Endodermal cell (in vitro differentiated cells): Measurements from ENCODE around the gene PARP1. TPM values are rescaled to one million over a fixed set of nuclear protein-coding genes. Genes with fewer than 3 reads are reported as not detected.
A peak's percentile ranks its signal among the peaks of the same experiment; 100 is the strongest.
"Not testable (repeated sequence)": the region's sequence is repeated elsewhere in the genome, so short reads cannot be mapped to it uniquely, and the experiment has no call there.

Experiments used
- DNase-seq: peaks from one replicate; pipeline ENCODE4 v3.0.0-alpha.2; 2017
- H3K27ac ChIP-seq: 2 replicates; pipeline ENCODE4 v1.5.1; 2013; ENCODE audit warnings: mild to moderate bottlenecking, low read depth, low read length, moderate library complexity
- H3K27me3 ChIP-seq: 2 replicates; pipeline ENCODE4 v1.6.1; 2013; ENCODE audit warnings: mild to moderate bottlenecking, low read length, moderate library complexity; ENCODE audit not compliant: insufficient read depth, control insufficient read depth, poor library complexity, severe bottlenecking
- H3K36me3 ChIP-seq: 2 replicates; pipeline ENCODE4 v1.7.0; 2013; ENCODE audit warnings: mild to moderate bottlenecking, low read length, moderate library complexity; ENCODE audit not compliant: control insufficient read depth, insufficient read depth
- H3K4me1 ChIP-seq: one replicate; pipeline ENCODE4 v1.7.0; 2013; ENCODE audit warnings: low read length; ENCODE audit not compliant: control insufficient read depth, insufficient read depth
- H3K4me3 ChIP-seq: 2 replicates; pipeline ENCODE4 v1.5.1; 2013; ENCODE audit warnings: mild to moderate bottlenecking, low read length, moderate library complexity
- H3K9ac ChIP-seq: 2 replicates; pipeline ENCODE4 v1.6.1; 2013; ENCODE audit warnings: mild to moderate bottlenecking, low read length, moderate library complexity; ENCODE audit not compliant: poor library complexity, severe bottlenecking; ENCODE audit errors: extremely low read depth
- H3K9me3 ChIP-seq: 2 replicates; pipeline ENCODE4 v1.6.1; 2013; ENCODE audit warnings: mild to moderate bottlenecking, low read length, moderate library complexity; ENCODE audit not compliant: control insufficient read depth
- H3K27ac Mint-ChIP-seq: 2 replicates; pipeline ENCODE4 v1.8.0; 2020; ENCODE audit warnings: mixed read lengths
- H3K27me3 Mint-ChIP-seq: 2 replicates; pipeline ENCODE4 v1.8.0; 2021; ENCODE audit warnings: mild to moderate bottlenecking, mixed read lengths; ENCODE audit not compliant: insufficient read depth
- H3K36me3 Mint-ChIP-seq: 2 replicates; pipeline ENCODE4 v1.8.0; 2020; ENCODE audit warnings: low read depth, mixed read lengths
- H3K4me1 Mint-ChIP-seq: 2 replicates; pipeline ENCODE4 v1.8.0; 2020; ENCODE audit warnings: mixed read lengths
- H3K4me3 Mint-ChIP-seq: 2 replicates; pipeline ENCODE4 v1.8.0; 2020; ENCODE audit warnings: mild to moderate bottlenecking, moderate library complexity, mixed read lengths
- H3K9me3 Mint-ChIP-seq: 2 replicates; pipeline ENCODE4 v1.8.0; 2020; ENCODE audit warnings: mild to moderate bottlenecking, mixed read lengths
- WGBS, 2 experiments: methylation state at CpG; one replicate each; pipeline versions ENCODE4 v1.1.5 to v1.1.7; 2013; ENCODE audit warnings: missing lambda C conversion rate in 2 of 2, mixed read lengths in 1 of 2; ENCODE audit not compliant: insufficient coverage in 1 of 2, insufficient read length in 1 of 2; 5-methylcytosine and 5-hydroxymethylcytosine counted together
- total RNA-seq, 2 donors: library from RNA; stranded (reverse); fragmentation: NEBNext Ultra II Directional in 1 of 2; extraction: Animal tissue kit (Norgen Biotek cat#: 25700) in 1 of 2; gene quantifications; 2 replicates in 1 of 2; 3 replicates in 1 of 2; pipeline ENCODE4 v1.2.1, GENCODE V29; 2021
- TF ChIP-seq, protein P1 (sequence below): fragments of 200-600 bp; sonication (generic); conservative IDR thresholded peaks from 2 replicates; pipeline ENCODE4 v1.5.0; 2021; ENCODE audit warnings: antibody characterized with exemption, mild to moderate bottlenecking

The PARP1 gene
- total RNA-seq, 2 donors from 2014 or later: 170 to 173 TPM

DNA sequence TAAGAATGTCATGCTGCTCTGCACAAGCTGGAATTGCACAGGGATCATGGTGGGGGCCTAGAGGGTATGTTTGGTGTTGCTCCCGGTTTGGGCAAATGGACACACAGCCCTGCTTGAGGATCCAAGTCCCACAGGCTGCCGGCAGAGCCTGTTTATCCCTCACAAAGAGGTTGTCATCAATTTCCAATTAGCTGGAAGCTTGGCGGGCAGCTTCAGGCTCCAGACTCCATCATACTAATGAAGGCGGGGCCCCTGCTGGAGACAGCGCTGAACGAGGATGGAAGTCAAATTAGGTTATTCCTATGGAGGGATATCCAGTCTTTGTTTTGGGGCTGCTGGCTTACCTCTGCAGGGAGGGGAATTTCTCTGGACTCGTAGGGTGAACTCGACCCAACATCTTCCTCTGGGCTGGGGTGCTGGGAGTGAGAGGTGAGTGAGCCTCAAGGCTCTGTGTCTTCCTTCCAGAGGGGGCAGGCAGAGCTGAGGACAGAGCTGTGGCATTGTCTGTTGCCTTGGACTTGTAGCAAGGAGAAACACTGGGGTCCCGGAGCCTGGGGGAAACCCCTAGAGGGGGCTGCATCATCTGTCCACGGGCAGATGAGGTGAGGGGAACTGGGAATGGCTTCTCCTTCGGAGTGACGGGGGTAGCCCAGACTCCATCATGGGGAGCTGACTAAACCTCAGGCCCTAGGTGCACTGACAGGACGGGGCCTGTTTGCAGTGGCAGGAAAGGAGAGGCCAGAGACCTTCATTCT, 24.9 kb upstream of the PARP1 start:
- peak; percentile 53 for DNase-seq
- Mint-ChIP-seq H3K9me3 (no peaks in the 10 kb centered on the region), H3K4me3 (no peak overlapping the region), H3K27me3 (no peaks in the 10 kb centered on the region), H3K27ac (no peak overlapping the region), H3K36me3 (no peaks in the 10 kb centered on the region), H3K4me1 (peaks cover 7% of the 10 kb centered on the region)
- Histone ChIP-seq H3K4me1 (no peaks in the 10 kb centered on the region), H3K27me3 (no peaks in the 10 kb centered on the region), H3K4me3 (no peak overlapping the region), H3K9me3 (no peaks in the 10 kb centered on the region), H3K9ac (no peak overlapping the region), H3K27ac (peak overlapping the region; percentile 93), H3K36me3 (no peaks in the 10 kb centered on the region)
- TF ChIP-seq, protein P1, sequence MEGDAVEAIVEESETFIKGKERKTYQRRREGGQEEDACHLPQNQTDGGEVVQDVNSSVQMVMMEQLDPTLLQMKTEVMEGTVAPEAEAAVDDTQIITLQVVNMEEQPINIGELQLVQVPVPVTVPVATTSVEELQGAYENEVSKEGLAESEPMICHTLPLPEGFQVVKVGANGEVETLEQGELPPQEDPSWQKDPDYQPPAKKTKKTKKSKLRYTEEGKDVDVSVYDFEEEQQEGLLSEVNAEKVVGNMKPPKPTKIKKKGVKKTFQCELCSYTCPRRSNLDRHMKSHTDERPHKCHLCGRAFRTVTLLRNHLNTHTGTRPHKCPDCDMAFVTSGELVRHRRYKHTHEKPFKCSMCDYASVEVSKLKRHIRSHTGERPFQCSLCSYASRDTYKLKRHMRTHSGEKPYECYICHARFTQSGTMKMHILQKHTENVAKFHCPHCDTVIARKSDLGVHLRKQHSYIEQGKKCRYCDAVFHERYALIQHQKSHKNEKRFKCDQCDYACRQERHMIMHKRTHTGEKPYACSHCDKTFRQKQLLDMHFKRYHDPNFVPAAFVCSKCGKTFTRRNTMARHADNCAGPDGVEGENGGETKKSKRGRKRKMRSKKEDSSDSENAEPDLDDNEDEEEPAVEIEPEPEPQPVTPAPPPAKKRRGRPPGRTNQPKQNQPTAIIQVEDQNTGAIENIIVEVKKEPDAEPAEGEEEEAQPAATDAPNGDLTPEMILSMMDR: no peak
- WGBS, 2 experiments: 75 to 87% methylated on average over 4 to 13 of the region's 13 CpGs

DNA sequence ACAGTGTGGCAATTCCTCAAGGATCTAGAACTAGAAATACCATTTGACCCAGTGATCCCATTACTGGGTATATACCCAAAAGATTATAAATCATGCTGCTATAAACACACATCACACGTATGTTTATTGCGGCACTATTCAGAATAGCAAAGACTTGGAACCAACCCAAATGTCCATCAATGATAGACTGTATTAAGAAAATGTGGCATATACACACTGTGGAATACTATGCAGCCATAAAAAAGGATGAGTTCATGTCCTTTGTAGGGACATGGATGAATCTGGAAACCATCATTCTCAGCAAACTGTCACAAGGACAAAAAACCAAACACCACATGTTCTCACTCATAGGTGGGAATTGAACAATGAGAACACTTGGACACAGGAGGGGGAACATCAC, 24.0 kb upstream of the PARP1 start:
- not testable (repeated sequence) for H3K9ac ChIP-seq, H3K4me1 ChIP-seq, H3K4me1 Mint-ChIP-seq, H3K36me3 Mint-ChIP-seq, H3K27ac ChIP-seq, H3K9me3 ChIP-seq, H3K4me3 Mint-ChIP-seq, H3K4me3 ChIP-seq, H3K36me3 ChIP-seq, H3K27ac Mint-ChIP-seq, H3K9me3 Mint-ChIP-seq, H3K27me3 ChIP-seq, DNase-seq, H3K27me3 Mint-ChIP-seq
- 100% methylated on average over 2 of the region's 2 CpGs for WGBS, 2 experiments

DNA sequence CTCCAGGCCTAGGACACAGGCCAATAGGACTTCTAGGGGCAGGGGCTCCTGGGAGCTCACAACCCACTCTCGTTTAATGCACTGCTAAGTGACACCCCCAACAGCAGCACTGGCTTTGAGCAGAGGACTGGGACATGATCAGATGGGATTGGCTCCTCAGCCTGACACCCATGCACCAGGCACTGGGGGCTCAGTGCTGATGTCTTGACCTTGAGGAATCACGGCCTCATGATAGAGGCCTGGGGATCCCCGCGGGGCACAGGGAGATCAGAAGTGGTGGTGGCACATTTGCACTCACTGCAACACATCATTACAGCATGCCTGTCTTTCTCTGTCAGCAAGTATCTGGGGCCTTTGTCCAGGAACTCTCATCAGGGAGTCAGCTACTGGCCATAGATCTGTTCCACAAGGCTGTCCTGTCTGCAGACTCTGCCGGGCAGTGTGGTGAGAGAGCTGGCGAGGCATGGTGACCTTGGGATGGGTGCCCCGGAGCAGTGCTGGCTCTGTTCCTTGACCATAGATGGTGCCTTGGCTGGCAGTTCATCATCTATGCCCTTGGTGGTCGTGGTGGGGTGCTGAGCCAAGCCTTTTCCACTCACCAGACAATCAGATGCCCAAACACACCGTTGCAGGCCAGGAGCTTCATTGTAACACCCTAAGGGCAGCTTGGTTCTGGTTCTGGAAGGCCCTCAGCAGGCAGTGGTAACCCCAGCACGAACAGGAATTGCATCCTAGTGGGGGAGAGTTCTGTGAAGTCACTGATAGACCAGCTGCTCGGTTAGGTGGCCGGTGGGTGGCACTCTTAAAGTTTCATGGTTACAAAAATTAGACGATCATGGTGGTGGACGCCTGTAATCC, 22.2 kb upstream of the PARP1 start:
- Histone ChIP-seq H3K9me3 (no peaks in the 10 kb centered on the region), H3K36me3 (no peaks in the 10 kb centered on the region), H3K9ac (no peak overlapping the region), H3K27me3 (no peaks in the 10 kb centered on the region), H3K27ac (no peak overlapping the region), H3K4me3 (no peak overlapping the region), H3K4me1 (no peaks in the 10 kb centered on the region)
- no peak overlapping the region for H3K27ac Mint-ChIP-seq
- H3K27me3 Mint-ChIP-seq: no peaks in the 10 kb centered on the region
- TF ChIP-seq, protein P1: no peak
- no peak overlapping the region for H3K4me3 Mint-ChIP-seq
- H3K4me1 Mint-ChIP-seq: peaks cover 7% of the 10 kb centered on the region
- DNase-seq: peak; percentile 41
- peaks cover 3% of the 10 kb centered on the region for H3K9me3 Mint-ChIP-seq
- H3K36me3 Mint-ChIP-seq: no peaks in the 10 kb centered on the region
- WGBS, 2 experiments: 91 to 95% methylated on average over 11 to 14 of the region's 14 CpGs
